Stimulated activated CD4-positive, alpha-beta T cell treated with anti-CD3 and anti-CD28 coated beads, Interleukin-4, amount 100 ng/mL, for 4 hours (primary cell): ENCODE results near the gene ST6GALNAC3.

Experiments
- DNase-seq, 2 experiments: peaks; one replicate each; pipeline ENCODE4 v3.0.0-alpha.2; 2020

ST6GALNAC3 gene

DNA sequence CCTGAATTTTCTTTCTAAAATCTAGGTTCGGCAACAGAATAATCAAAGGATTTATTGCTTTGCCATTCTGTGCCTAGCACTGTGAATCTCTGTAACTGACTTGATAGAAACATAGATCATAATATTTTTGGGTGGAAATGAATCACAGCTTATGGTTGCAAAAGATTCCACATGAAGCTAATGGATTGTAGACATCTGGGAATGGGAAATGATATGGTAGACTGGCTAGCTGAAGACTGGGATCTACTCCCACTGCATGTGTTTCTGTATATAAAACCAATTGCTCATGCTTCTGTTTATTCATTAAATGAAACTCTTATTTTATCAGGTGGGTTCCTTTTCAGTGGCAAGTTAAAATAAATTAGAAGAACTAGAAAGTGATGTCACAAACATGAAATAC lies 395.6 kb downstream of the ST6GALNAC3 start:
- DNase-seq = no peak

DNA sequence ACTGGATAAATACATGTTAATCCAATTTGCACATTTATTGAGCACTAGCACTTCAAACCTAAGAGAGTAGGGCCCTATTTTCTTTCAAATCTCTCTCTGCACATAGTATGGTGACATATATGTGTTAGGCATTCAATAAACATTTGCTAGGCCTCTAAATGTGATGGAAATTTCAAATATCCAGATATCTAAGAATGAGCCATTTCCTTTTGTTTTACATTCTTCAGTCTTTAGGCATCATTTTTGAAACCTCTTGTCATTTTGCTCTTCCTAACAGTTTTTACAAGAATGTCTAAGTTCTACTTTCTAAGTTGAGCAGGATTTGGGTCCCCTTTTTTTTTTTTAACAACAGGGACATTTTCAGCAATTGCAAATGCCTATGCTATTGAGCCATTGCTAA lies 397.0 kb downstream of the ST6GALNAC3 start:
- DNase-seq = no peak

DNA sequence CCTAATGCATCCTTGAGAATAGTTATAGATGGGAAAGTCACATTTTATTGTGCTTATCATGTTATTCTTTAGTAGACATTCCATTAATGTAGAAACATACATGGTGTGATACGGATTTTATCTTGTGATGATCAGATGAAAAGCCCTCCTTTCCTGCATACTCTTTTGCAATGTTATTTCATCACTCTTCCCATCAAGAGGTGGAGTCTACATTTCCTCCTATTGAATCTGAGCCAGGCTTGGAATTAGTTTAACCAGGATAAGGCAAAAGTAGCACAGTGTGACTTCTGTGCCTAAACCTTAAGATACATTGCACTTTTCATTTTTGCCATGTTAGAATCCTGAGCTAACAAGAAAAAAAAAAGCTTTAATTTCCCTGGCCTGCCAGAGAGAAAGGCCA lies 399.0 kb downstream of the ST6GALNAC3 start:
- no peak for DNase-seq

DNA sequence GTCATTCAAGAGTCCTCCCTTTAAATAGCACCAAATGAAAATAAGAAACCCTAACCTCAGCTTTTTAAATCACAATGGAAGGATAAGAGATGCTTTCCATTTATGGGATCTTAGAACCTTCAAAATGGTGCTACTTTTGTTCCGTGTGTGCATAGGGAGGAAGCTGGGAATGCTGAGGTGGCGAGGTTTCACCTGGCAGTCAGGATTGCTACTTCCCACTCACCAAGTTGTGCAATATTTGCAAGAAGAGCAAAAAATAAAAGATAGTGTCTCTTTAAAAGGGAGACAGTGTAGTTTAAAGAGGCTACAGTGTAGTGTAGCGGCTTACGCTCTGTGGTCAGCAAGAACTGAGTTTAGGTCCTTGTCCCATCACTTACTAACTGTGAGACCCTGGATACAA lies 400.4 kb downstream of the ST6GALNAC3 start:
- no peak for DNase-seq

DNA sequence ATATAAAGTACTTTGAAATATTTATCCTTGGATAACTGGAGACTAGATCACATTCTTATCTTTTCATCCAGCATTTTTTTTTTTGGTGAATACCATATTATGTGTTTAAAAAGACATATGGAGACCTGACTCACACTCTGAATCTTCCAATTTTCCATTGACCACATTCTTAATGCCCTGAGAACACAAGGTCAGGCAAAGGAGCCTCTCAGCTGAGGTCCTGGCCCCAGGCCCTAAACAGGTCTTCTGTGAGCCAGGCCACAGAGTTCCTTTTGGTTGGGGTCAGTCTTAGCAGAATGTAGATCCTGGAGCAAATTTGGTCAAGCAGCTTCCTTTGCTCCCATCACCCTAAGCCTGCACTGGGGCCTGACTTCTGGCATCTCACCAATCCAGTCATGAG lies 402.6 kb downstream of the ST6GALNAC3 start:
- DNase-seq = no peak

DNA sequence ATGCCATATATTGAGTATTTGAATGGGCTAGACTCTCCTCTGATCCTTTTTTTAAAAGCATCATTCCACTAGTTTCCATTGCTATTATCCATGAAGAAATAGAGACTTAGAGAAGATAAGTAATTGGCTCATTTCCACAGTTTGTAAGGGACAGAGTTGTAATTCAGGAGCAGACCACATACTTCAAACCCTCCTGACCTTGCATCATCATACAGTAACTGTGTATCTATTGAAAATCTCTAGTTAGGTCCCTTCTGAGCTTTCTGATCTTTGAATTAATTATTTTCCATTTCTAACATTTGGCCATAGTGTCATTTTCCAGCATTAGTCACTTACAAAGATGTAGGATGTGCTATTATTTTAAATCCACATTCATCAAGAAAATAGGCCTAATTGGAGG lies 406.3 kb downstream of the ST6GALNAC3 start:
- no peak for DNase-seq

DNA sequence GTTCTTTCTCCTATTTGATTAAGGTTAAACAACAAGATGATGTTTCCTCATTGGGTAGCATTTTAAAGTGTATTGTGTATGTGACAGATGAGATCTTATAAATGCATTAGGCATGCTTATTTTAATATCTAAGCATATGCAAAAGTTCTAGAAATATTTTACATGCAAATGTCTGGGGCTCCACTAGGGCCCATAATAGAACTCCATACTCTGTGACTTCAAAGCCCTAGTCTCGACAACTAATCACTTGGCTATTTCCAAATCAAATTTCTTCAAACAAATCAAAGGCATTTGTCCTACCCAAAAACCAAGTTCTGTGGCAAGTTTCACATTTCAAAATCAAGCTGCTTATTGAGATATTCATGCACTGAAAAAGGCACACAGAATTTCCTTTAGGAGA lies 407.1 kb downstream of the ST6GALNAC3 start:
- DNase-seq = no peak

DNA sequence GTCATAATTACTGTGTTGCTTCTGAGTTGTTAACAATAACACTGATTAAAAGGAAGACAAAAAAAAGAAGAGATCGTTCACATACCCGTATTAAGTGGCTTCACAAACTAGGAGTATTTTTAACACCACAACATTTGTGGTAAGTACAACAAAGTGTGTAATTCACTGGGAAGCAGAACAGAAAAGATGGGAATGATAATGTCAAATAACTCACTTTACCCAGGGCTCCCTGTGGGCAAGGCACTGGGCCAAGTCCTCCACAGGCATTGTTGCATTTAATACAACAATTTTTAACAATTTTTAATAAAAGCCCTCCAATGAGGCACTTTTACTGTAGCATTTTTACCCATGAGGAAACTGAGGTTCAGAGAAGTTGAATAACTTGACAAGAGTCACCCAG lies 407.7 kb downstream of the ST6GALNAC3 start:
- DNase-seq = no peak

DNA sequence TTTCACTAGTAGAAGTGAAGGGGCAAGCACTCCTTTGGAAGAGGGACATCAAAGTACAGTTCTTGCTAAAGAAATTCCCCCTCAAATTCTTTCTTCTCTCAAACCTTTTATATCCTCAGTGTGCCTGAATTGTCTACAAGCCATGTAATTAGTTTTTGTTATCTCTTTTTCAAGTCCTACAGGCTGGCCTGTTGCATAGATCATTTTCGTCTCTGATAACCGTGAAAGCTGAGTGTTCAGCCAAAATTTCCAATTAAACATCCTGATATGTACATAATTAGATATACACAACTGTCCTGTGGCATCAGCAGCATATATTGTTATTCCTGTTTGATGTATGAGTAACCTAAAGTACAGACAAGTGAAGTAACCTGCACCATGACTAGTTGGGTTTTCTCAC lies 417.2 kb downstream of the ST6GALNAC3 start:
- DNase-seq = no peak

DNA sequence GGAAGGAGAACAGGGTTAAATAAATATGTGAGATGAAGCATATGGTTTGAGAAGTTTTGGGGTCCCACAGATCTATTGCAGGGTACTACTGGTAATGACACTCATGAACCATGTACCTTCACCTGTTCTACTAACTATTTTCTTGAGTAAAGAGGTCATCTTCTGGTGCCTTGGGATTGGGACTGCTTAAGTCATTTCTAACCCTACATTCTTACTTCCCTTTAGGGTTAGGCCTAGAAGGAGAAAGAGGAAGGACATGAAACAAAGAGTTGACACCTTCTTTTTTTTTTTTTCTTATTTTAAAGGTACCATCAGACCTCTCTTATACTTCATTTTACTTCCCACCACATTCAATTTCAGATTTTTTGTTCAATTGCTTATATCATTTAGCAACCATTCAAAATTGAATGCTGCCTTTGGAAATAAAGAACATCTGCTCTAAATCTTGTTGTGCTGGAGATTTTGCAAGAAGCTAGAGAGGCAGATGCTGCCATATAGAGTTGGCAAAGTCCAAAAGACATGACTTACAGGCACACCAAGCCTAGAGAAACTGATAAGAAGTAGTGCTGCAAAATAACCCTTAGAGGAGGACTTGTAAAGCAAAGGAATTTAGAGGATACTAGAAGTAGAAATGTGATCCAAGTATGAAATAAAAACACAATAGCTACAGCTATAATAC lies 418.3 kb downstream of the ST6GALNAC3 start:
- no peak for DNase-seq

DNA sequence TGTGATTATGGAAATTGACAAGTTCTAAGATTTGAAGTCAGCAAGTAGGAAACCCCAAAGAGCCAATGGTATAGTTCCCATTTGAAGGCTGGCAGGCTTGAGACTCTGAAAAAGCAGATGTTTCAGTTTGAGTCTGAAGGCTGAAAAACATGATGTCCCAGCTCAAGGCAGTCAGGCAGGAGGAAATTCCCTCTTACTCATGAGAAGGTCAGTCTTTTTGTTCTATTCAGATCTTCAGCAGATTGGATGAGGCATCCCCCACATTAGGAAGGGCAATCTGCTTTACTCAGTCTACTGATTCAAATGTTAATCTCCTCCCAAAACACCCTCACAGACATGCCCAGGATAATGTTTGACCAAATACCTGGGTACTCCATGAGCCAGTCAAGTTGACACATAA lies 420.3 kb downstream of the ST6GALNAC3 start:
- no peak for DNase-seq

DNA sequence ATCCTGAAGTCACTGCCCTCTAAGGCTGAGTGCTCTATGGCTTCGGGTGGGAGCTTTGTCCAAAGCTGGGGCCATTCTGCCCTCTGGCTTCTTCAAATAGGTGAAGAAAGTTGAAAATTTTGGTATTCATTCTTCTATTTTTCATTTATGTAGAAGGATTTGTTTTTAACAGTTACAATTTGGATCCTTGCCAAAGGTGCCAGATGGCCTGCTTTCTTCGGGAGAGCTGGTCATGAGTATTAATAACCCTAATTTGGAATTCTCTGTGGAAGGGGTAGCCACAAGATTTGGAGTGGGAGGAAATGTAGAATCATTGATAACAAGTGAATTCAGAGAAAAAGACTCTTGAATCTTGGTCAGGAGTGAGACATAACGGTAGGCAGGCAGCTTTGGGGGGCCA lies 422.3 kb downstream of the ST6GALNAC3 start:
- no peak for DNase-seq

DNA sequence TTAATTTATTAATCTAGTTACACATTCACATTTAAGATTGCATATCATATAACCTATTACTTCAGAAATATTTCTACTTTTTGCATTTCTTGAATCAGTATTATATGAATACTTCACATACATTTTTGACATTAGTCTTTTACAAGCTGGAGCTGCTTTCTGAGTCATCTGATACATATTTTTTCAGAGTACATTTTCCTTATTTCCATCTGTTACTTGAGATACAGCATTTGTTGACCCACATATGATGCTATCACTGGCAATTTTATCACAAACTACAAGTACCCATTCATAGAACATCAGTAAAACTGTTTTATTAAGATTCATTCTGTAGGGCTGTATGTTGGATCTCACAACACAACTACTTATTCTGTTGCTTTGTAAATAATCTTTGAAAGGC lies 425.6 kb downstream of the ST6GALNAC3 start:
- no peak for DNase-seq

DNA sequence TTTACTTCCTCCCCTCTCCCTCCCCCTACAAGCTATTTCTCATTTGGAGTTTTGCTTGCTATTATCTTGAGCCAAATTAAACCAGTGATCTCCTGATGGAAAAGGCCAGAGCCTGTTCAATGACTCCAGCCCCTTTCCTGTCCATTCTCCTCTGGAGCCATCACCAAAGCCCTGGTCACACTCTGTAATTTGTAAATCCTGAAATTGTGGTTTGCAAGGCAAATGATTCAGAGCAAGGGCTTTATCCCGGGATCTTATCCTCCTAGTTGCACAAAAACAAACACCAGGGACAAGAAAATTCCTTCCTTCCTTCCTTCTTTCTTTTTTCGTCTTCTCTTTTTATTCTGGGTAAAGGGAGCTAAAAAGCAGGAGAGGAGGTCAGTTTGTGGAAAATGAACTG lies 426.6 kb downstream of the ST6GALNAC3 start:
- DNase-seq = no peak

DNA sequence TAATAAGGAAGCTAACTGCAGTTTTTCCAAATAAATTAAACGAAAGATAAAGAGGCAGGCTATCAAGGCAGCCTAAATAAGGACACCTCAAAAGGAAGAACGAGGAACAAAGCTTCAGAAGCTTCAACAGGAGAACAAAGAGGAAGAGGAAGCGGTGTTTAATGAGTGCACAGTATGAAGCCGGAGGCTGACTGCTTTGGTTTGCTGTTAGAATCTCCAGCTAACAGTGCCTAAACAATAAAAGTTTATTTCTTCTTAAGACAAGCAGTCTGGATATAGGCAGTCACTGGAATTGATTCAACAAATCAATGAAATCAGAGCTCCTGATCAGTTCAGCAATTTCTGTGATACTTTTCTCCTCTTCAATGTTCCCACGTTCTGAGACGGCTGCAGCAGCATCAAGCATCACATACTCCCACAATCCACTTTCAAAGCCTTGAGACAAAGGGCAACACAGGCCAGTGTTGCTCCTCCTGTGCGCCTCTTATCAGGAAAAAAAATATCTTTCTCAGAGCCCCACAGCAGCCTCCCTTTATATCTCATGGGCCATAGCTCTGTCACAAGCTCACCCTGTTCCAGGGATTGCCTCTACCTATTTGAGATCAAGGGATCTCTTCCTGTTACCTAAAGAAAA lies 427.2 kb downstream of the ST6GALNAC3 start:
- DNase-seq = no peak

DNA sequence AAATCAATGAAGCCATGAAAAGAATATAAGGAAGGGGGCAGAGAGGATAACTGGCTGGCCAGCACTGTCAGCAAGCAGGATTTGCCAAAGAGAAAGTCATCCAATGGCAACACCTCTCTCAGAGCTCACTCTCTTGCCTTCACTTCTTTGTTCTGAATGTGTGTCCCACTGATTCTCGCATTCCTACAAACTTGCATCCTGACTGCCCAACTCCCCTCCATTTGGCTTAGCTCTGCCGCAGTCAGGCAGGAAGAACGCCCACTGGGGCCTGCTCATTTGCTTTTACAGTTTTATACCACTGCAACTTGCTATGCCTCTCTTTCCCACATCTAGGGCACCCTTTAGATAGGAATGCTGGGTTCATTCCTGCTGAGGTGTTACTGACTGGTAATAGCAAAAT lies 428.6 kb downstream of the ST6GALNAC3 start:
- DNase-seq = no peak

DNA sequence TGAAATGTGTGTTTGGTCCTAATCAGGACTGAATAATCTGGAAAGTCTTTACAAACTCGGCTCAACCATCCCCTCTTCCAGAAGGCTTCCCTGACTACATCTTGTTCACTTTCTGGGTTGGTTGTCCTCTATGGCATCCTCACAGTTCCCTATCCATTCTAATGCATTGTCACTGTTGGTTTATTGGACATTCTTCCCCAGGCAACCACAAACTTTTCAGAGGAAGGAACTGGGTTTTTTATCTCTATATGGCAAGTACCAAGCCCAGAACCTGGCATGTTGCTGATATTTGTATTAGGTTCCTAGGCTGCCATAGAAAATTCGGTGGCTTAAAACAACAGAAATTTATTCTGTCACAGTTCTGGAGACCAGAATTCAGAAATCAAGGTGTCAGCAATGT lies 429.2 kb downstream of the ST6GALNAC3 start:
- DNase-seq = no peak

DNA sequence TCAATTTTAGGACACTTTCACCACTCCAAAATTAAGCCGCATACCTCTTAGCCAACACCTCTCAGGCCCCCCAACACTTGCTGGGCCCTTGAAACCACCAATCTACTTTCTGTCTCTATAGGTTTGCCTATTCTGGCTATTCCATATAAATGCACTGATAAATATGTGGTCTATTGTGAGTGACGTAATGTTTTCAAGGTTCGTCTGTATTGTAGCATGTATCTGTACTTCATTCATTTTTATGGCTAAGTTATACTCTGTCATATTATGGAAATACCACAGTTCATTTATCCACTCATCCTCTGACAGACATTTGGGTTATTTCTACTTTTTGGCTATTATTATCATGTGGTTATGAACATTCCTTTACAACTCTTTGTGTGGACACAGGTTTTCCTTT lies 432.8 kb downstream of the ST6GALNAC3 start:
- no peak for DNase-seq

DNA sequence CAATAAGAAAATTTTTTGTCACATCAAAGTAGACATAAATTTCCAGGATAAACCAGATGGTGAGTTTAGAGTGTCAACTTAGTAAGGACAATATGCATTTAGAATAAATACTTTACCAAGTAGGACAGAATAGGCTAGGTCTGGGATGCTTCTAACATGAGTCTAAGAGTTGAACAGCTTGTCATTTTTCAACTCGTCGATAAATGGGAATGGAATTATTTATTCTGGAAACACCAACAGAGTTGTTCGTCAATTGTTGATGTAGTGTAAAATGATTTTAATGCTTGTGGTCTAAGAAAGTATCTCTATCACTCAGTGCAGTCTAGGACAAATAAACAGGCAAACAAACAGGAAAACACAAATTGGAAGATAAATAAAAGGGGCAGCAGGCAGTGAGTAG lies 434.3 kb downstream of the ST6GALNAC3 start:
- DNase-seq = no peak

DNA sequence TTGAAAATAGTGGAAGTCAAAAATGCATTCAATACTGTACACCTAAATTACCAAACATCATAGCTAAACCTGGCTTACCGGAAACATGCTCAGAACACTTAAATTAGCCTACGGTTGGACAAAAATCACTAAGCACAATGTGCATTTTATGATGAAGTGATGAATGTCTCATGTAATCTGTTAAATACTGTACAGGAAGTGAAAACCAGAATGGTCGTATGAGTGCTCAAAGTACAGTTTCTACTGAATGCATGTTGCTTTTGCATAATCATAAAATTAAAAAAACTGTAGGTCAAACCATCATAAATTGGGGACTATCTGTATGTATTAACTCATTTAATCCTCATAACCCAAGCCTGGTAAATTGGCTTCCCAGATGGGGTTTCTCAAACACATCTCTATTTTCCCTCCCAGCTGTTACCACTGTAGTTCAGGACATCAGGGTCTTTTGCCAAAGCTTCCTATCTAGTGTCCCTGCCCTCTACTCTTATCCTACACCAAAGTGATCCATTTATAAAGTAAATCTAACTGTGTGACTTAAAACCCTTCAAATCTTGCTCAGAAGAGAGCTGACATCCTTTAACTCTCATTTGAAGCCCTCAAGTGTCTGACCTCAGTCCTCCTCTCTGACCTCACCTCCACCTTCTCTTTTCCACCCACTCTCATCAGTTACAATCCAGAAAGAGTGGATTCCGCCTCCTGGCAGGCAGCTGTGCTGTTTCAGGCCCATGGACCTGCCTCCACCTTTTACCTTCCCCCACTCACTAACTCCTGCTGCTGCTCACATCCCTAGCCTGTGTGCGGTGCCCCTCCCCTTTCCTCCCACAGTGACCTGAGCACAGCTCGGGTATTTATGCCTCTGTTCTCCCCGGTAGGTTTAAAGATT lies 436.4 kb downstream of the ST6GALNAC3 start:
- DNase-seq = no peak

DNA sequence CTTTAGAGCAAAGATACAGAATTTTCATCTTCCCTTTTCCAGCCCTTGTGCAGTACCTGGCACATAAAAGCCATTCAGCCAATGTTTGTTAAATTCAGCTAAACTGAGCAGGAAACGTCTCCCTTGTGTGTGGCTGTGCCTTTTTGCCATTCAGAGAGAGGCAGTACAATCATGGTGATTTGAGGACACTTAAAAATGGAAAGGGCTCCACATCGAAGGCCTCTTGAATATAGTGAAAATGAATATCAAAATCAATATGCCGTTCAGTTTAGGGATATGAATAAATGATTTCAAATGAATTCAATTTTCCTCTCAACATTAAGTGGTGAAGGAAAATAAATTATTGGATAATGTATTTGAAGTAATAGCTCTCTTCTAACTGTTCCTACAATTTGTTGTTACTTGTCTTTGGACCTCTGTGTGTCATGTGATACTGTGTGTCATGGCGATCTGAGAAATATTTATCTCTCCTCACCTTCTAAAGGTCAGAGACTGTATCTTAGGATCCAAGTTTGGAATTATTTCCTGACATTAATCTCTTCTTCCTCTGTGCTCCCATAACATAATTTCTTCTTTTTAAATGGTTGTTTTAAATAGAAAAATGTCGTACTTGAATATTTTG lies 437.1 kb downstream of the ST6GALNAC3 start:
- no peak for DNase-seq

DNA sequence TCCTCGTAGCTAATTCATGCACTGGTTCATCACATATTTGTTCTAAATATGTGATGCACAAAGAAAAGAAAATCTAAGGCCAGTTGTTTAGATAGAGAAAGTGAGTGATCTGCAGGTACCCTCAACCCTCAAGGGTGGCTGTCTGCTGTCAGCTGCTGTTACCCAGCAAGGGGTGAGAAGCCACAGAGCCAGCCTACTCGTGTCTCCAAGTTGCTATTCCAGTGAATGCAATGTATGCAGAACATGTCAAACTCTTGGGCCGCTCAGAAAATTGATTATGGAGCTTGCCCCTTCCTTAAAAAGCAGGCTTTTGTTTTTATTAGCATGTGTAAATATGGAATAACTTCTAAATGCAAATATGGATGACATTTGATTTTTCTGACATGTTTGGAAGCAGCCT lies 456.4 kb downstream of the ST6GALNAC3 start:
- DNase-seq = no peak

DNA sequence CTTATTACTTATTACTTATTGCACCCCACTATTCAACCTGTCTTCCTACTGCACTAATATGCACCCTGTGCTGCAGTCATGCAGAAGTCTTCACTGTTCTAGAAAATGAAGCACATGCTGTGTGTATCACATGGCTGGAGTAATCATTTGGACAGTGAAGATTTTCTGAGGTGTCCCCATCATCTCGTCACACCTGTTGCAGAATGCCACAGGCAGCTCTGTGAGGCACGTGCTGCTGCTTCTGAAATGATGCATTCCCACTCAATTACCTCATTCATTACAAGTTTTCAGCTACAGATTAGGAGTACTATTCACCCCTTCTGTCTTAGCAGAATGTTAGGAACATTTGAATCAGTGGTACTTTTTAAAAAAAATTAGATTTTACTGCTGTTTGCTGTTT lies 467.1 kb downstream of the ST6GALNAC3 start:
- DNase-seq = no peak

DNA sequence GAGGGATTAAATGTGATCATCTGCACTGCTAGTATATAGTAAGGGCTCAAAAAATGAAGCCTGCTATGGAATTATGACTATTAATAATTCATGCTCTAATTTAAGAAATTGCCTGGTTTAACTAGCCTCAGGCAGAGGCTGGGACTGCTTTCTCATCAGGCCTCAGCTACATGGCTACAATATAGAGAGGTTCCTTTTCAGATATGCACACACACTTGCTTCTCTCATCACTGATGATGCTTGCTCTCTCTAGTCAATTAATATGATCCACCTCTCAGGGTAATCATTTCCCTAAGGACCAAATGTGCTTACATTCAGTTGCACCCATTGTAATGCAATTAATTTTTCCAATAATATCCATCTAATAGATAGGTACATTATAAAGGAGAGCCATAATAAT lies 467.8 kb downstream of the ST6GALNAC3 start:
- DNase-seq = no peak
